Activated effector memory CD4-positive, alpha-beta T cell treated with anti-CD3 and anti-CD28 coated beads, Interleukin-2, amount 50 U/mL, for 16 hours (primary cell): ENCODE results near the gene NDRG4.

Source experiments
- DNase-seq: peaks from one replicate; pipeline ENCODE4 v3.0.0-alpha.2; 2020

The NDRG4 gene

DNA sequence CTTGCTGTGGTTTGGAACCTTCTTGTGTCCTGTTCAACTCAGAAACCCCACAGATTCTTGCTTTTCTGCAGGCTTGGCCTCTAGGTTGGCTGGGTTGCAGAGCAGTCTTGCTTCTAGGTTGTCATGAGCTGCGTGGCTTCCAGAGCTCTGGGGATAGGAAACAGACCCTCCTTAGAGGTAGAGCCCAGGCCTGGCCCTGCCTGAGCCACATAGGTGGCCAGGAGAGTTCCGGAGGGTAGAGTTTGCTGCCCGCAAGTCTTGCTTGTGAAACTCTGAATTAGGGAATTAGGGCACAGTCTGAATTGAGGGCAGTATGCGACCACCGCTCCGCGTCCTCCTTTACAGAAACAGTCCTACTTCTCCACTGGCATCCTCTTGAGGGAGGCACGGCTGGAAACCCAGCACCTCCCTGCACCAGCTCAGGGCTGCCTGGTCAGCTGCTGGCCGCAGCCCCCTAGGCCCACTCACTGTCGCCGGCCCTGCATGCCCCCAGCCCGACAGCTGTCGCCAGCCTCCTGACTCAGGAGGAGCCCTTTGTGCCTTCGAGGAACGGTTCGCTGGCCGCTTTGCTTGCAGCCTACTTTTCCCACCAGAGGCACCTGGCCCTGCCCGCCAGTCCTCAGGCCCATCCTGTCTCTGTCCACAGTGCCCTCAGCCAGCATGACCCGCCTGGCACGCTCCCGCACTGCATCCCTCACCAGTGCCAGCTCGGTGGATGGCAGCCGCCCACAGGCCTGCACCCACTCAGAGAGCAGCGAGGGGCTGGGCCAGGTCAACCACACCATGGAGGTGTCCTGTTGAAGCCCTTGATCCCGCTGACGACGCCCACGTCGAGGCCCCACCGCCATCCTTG lies 11.1 kb downstream of the NDRG4 start:
- DNase-seq: peak; percentile 61

DNA sequence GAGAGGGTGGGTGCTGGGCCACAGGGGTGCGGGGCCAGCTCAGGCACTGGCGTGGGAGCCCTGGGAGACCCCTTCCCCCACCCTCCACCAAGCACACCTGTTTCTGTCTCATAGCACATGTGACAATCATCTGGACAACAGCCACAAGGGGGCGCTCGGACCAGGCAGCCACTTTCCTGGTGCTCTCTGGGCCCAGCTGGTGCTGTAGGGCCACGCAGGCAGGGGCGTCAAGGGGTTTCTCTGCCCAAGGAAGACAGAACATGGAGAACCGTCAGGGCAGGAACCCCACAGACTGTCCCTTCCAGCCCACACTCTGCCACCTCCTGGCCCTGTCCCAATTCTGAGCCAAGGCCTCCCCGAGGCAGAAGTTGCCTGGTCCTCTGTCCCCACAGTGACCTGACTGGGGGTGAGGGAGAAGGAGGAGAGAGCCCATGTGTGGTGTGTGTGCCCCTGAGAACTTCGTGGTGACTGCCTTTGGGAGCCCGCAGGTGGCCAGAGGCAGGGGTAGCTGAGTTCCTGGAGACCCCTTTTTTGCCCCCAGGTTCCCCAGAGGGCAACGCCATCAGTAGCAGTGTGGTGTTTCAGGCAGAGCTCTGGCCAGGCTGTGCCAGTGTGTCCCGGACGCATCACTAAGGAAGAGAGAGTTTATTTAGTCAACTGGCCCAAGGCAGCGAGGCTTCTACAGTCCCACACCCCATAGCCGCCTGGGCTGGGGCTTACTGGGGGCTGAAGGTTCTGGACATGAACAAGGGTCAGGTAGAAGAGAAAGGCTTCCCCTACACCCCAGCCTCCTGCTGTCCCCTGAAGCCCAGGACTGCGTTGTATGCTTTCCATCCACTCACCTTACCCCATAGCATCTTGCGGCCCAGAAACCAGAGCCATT lies 12.2 kb downstream of the NDRG4 start:
- peak; percentile 95 for DNase-seq

DNA sequence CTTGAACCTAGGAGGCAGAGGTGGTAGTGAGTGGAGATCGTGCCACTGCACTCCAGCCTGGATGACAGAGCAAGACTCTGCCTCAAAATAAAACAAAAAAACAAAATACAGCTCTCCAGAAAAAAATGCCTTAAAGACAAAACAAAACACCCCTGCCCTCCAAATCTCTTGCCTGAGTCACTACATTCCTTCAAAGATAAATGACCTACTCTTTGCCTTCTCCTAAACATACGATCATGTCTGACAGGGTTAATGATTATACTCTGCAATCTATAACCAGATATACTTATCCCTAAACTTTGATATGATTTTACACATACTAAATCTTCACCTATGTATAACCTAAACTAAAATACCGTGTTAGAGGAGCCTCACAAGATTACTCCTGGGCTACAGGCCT lies 13.9 kb downstream of the NDRG4 start:
- no peak for DNase-seq

DNA sequence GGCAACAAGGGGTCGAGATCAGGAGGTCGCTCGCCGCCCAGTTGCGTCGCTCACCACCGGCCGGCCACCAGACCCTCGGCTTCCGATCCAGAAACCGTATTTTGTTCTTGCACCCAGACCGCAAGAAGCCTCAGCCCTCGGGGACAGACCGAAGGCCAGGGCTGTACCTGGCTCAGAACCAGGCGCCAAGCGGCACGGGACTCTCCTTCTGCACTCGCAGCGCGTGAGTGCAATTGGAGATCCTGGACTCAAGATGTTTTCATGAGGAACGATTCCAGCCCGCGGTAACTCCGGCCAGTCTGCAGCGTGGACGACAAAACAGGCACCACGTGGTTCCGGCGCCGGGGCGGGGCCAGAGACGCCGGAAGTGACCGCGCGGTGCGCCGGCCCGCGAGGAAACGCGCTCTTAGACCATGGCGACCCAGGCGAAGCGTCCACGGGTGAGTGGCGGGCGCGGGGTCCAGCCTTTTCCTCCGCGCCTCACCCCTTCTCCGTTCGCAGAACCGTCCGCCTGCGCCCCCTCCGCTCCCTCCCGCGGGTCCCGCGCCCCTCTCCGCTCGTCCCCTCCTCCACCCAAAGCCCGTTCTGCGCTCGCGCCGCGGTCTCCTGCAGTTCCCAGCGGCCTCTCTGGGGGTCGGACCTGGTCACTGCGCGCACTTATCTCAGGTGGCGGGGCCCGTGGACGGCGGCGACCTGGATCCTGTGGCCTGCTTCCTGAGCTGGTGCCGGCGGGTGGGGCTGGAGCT lies 15.4 kb downstream of the NDRG4 start, which contains the start of gene SETD6:
SETD6 (plus strand) TSS at position 393 of the 746 bp plus-strand sequence; CDS start at position 414, 21 bp downstream.
- peak; percentile 91 for DNase-seq

DNA sequence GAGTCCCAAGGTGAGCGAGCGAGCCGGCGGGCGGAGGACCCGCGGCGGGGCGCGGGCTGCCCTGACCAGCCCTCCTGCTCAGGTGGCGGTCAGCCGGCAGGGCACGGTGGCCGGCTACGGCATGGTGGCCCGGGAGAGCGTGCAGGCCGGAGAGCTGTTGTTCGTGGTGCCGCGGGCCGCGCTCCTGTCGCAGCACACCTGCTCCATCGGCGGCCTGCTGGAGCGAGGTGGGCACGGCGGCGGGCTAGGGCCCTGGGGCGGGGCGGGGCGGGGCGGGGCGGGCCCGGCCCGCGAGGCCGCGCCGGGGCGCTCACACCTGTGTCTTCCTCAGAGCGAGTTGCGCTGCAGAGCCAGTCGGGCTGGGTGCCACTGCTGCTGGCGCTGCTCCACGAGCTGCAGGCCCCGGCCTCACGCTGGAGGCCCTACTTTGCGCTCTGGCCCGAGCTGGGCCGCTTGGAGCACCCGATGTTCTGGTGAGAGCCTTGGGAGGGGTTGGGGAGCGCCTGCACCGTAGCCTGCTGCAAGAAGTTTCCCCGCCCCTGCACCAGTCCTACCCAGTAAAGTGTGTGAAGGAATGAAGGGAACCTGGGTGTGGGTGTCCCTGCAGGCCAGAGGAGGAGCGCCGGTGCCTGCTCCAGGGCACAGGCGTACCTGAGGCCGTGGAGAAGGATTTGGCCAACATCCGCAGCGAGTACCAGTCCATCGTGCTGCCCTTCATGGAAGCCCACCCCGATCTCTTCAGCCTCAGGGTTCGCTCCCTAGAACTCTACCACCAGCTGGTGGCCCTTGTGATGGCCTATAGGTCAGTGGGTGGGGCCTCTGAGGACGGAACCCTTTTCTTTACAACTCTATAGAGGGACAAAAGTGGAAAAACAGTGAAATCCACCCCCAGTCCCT lies 16.2 kb downstream of the NDRG4 start:
- peak; percentile 77 for DNase-seq

DNA sequence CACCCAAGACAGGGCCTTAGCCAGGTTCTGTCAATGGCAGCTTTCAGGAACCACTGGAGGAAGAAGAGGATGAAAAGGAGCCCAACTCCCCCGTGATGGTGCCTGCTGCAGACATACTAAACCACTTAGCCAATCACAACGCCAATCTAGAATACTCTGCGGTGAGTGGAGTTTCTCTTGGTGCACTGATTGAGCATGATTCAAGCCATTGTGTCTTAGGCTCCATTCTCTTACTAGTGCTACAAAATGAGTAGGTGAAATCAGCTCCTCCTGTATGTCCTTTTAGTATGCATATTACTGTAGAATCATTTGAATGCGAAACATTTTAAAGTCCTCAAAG lies 16.8 kb downstream of the NDRG4 start:
- no peak for DNase-seq

DNA sequence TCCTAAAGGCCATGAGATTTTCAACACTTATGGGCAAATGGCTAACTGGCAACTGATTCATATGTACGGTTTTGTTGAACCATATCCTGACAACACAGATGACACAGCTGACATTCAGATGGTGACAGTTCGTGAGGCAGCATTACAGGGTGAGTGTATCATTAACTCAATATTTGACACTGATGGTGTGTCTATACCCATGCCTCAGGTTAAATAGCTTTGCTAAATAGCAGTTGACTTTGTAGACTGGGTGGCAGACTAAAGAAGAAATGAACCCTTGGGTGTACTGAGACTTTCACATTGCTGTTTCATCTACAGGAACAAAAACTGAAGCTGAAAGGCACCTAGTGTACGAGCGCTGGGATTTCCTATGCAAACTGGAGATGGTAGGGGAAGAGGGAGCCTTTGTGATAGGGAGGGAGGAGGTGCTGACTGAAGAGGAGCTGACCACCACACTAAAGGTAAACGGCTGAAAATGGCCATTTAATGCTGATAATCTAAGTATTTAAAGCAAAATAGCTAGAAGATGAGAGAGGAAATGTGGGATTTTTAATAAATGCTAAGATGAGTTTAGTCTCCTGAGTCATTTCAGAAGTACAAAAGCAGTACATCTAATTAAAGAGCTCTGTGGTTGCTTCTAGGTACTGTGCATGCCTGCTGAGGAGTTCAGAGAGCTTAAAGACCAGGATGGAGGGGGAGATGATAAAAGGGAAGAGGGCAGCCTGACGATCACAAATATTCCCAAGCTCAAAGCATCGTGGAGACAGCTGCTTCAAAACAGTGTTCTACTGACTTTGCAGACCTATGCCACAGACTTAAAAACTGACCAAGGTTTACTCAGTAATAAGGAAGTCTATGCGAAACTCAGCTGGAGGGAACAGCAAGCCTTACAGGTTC lies 18.4 kb downstream of the NDRG4 start:
- no peak for DNase-seq

DNA sequence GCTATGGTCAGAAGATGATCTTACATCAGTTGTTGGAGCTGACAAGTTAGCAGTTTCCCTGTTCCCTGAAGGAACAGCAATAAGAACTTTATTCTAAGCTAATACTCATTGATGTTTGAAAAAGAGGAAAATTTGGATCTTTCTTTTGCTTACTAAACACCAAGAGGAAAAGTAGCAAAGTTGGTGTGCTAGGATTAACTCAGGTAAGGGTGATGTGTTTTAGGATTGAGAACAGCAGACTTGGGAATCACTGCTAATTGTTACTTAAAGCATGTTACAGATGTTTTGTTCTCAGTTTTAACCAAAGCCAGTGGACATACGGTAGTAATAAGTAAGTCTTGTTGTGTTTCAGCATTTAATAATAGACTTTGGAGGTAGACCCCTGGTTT lies 19.0 kb downstream of the NDRG4 start:
- DNase-seq: no peak

DNA sequence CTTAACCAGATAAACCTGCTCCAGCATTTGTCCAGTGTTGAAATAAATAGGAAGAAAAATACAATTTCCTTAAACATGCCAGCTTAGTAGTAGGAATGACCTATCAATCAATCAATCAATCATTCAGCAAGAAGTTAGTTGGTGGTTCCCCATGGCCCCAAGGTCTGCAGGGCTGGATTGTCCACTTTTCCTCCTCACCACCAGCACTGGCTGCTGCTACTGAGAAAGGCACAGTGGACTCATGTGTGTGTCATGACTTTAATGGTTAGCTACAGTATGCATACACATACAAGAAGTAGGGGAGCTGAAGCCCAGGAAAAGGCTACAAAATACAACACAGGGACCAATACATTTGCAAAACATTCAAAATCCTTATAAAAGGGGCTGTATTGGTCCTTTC lies 19.8 kb downstream of the NDRG4 start:
- no peak for DNase-seq

DNA sequence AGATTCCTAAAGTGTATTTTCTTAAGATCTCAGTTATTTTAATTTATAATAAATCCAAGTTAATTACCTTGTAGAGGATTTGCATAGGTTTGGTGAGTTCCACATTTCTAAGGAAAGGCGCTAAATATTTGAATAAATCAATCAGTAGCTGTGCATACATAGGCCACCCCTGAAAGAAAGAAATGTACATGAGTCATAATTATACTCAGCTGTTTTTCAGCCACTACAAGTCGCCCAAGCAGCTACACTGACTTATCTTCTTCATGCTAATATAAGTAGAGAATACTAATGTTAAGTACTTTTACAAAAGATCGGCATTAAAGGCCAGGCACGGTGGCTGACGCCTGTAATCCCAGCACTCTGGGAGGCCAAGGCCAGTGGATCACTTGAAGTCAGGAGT lies 30.2 kb downstream of the NDRG4 start:
- DNase-seq: no peak

DNA sequence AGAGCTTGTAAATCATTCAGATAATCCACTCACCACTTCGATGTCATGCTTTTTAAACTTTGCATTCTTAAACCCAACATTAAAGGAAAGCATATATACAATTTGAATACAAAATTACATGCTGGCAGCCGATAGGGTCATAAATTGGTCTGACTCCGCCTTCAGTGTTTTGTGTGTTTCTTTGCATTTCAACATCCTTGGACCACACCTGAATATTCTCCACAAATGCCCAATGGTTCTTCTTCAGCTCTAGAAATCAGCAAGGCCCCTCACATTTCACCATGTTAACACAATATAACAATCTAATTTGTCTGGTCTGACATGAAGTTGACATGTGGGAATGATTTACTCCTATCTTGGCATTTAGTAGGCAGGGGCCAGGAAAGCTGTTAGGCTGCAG lies 32.5 kb downstream of the NDRG4 start:
- no peak for DNase-seq

DNA sequence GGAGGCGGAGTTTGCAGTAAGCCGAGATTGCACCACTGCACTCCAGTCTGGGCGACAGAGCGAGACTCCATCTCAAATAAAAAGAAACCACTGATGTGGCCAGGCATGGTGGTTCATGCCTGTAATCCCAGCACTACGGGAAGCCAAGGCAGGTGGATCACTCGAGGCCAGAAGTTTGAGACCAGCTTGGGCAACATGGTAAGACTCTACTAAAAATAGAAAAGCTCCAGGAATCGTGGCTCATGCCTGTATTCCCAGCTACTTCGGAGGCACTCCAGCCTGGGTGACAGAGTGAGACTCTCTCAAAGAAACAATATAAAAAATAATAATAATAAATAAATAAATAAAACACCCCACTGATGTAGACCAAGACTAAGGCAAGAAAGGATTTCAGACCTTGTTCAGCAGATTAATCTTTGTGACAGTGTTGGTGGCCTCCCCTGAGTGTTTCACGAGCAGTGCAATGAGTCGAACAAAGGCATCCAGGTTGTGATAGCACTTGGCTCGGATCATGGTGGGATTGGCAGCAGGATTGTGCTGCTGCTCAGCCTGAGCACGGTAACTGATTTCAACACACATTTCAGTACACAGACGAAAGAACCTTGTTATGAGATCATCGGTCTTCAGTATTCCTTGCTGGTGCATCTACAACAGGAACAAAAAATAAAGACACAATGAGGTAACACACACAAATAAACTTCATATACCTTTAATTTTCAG lies 34.0 kb downstream of the NDRG4 start:
- DNase-seq: no peak

DNA sequence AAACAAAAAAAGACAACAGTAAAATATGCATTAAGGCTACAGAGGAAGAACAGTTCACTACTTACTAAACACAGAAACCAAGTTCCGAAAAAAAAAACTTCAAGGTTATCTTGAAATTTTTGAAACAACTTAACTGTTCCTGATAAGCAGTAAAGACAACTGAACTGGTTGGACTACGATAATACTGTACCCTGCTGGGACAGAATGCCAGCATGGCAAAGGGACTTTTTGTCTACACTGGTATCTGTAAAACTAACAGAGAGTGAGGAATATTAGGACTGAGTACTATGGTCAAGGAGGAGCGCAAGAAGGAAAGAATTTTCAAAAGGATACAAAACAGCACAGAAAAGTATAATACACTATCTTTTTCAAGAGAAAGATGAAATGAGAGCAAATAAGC lies 35.2 kb downstream of the NDRG4 start:
- DNase-seq: no peak

DNA sequence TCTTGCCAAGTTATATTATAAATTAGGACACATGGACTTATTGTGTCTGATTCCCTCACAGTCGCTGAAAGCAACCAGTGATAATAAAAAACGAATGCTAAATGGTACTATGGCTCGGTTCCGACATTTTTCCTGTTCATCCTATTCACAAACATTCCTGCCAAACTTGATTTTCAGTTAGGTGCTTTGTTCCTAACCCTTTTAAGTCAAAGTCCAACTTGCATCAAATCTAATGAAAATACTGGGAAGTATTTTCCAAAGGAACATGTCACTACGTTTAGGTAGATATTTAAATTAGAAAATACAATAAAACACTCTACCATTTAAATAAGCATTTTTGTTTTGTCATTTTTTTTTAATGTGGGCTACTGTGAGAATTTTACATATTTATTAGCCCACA lies 36.3 kb downstream of the NDRG4 start:
- DNase-seq: no peak

DNA sequence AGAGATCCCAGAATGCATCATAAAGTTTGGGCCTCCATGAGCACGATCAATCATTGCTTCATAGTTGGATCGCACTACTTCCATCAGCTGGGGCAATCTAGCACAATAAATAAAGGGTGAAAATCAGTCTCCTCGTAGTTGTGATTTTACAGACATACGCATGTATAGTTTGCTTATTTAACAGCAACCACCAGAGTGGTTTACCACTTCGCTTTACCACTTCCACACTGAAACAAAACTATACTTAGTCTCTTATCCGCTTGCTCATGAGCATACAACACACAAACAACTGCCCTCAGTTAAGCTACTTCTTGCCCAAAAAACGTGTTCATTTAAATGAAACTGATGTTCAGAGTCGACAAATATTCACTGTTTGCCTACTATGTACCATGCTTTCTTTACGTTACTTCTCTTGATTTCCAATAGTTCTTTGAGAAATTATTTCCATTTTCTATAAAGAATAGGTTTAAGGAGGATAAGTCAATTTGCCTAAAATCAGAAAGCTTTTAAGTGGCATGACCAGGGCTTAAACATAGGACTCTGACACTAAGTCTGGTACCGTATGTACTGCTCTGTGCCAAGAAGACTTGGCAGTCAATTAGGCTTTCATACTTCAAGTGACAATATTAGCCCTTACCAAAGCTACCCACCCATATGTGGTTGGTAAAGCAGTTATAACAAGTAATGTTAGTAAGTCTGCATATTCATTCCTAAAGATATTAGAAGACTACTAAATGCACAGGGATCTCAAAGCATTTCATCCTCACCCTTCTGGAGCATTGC lies 37.4 kb downstream of the NDRG4 start:
- no peak for DNase-seq

DNA sequence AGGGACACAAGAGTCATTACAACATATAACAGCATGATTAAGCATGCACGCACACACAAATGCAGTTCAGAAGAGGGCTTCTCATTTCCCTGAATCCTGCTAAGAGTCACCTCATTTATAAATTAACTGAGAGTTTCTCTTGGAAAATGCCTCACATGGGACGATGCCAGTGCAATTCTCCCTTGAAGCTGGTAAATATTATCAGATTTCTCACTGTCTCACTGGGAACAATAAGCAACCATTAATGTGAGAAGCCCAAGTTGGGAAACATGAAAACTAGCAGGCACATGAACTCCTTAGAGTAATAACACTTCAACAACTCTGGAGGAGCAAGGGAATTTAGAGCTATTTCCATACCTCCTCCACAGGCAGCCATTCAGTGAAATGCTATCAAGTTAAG lies 41.8 kb downstream of the NDRG4 start:
- no peak for DNase-seq

DNA sequence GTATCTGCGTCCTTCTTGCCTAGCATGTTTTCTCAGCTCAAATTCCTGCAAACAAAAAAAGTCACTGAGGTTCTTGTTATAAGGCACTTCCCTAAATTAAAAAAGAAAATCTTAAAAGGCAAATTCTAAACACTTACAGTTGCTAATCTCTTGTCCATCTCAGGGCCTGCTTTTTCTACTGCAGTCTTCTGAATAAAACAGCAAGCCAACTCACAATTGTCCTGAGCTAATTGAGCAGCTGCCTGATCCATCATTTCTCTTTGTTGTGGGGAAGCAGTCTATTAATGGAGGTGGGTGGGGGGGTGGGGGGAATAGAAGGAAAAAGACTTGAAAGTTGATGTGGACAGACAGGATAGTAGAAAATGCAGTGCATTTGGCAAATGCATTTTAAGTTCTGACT lies 42.3 kb downstream of the NDRG4 start:
- DNase-seq: no peak

DNA sequence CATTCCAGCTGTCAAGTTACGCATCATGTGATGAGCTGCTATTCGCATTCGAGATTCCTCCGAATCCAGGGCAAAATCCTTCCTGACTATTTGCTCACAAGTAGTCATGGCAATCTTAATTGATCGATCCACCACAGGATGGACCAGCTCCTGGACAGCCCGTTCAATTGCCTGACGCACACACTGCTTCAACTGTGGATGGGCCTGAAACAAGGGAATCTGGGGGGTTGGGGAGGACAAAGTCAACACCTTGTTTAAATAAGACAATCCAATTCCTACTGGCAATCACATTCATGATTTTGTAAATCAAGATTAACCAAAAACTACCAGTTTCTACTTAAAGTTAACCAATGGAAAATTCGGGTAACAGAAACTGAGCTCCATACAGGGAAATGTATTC lies 43.7 kb downstream of the NDRG4 start:
- DNase-seq: no peak

DNA sequence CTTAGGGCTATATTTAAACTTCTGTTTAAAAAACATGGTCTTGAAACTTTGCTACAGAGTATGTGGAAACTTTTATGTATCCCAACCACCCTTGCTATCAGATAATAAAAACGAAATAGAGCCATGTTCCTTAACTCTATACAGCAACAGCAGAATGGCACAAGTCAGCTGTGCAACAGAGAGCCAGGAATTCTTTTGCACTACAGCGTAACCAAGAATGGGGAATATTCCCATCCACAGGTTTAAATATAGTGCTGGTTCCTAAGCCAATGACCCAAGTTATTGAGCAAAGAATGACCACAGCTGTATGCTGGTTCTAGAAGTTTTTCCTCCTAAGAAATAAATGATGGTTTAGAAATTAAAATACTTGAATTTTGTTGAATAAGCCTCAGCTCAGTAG lies 48.4 kb downstream of the NDRG4 start:
- no peak for DNase-seq

DNA sequence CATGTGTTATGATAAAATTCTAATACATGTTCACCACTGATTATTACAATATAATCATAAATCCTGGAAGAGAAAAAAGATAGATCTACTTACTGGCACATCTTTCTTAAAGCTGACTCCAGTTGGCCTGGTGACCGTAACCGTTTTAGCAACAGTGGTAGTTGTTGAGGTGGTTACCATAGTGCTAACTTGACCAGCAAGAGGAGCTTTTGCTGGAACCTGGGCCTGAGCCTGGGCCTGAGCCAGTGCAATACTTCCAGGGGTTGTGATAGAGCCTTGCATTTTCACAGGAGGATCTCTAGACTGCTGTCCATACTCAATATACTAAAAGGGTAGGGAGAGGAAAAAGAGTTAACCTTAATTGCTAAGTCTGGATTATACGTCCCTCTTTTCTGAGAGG lies 51.6 kb downstream of the NDRG4 start:
- DNase-seq: no peak
